Activated CD4-positive, alpha-beta T cell treated with anti-CD3 and anti-CD28 coated beads for 36 hours (primary cell): ENCODE data around the gene PPP6C. TPM values are rescaled to one million over a fixed set of nuclear protein-coding genes. Genes with fewer than 3 reads are reported as not detected.
"Not testable (repeated sequence)": the region's sequence is repeated elsewhere in the genome, so short reads cannot be mapped to it uniquely, and the experiment has no call there.

Source experiments
- ATAC-seq: fragments of 200-7000 bp; cut with Tn5 transposase; one replicate; pipeline ENCODE4 v1.10.0; 2021; ENCODE audit warnings: mild to moderate bottlenecking, moderate library complexity
- CTCF ChIA-PET: fragments of 350-600 bp; sonication (Branson Sonifier 250); formaldehyde crosslinking; loops from one replicate; lab custom pipeline; 2021; ENCODE audit warnings: antibody characterized with exemption; lab: Charles Lee
- POLR2A ChIA-PET: fragments of 350-600 bp; sonication (Branson Sonifier 250); formaldehyde crosslinking; loops from one replicate; lab custom pipeline; 2021; ENCODE audit warnings: antibody characterized with exemption, inconsistent platforms; lab: Charles Lee
- DNase-seq: peaks from one replicate; pipeline ENCODE4 v3.0.0-alpha.2; 2020
- H3K27ac Mint-ChIP-seq: one replicate; pipeline ENCODE4 v1.8.0; 2021; ENCODE audit warnings: mixed read lengths
- H3K27me3 Mint-ChIP-seq: one replicate; pipeline ENCODE4 v1.8.0; 2021; ENCODE audit warnings: mixed read lengths
- H3K36me3 Mint-ChIP-seq: one replicate; pipeline ENCODE4 v1.8.0; 2021; ENCODE audit warnings: low read depth, mixed read lengths
- H3K4me1 Mint-ChIP-seq: one replicate; pipeline ENCODE4 v1.8.0; 2021; ENCODE audit warnings: mixed read lengths
- H3K4me3 Mint-ChIP-seq: one replicate; pipeline ENCODE4 v1.8.0; 2021; ENCODE audit warnings: mild to moderate bottlenecking, moderate library complexity, mixed read lengths
- H3K9me3 Mint-ChIP-seq: one replicate; pipeline ENCODE4 v1.8.0; 2021; ENCODE audit warnings: low read depth, mixed read lengths
- intact Hi-C, 2 experiments: fragments of 100-400 bp; cut with DNase I in 1 of 2; cut with micrococcal nuclease in 1 of 2; formaldehyde crosslinking; loops; one replicate each; pipeline versions ENCODE4 v1.14.2 to v1.15.1; 2022 to 2024; cut with DNase I, micrococcal nuclease
- total RNA-seq, 2 experiments: library from RNA; stranded (reverse); gene quantifications; one replicate each; pipeline ENCODE4 v1.2.3, GENCODE V29; 2021

Gene PPP6C
- total RNA-seq: 10 to 100 TPM; 35.1 to 47.3 TPM

- Mint-ChIP-seq H3K27ac (peak within 1 kb of the TSS; percentile 86), H3K36me3 (peaks cover 3% of the 10 kb centered on the region), H3K4me3 (peak within 1 kb of the TSS; percentile 83), H3K4me1 (peaks cover 69% of the 10 kb centered on the region), H3K9me3 (no peaks in the 10 kb centered on the region), H3K27me3 (no peaks in the 10 kb centered on the region)
- ChIA-PET CTCF (interaction anchor here (0.9 to 1.3 kb wide), 4 partner anchors 9 to 336 kb away, joined by 3 to 6 read pairs (median 4); partner anchors contain the start of gene WDR38), POLR2A (interaction anchor here (0.6 to 0.9 kb wide), 2 partner anchors 49 to 62 kb away, joined by 3 to 4 read pairs; no protein-coding TSS in a partner anchor)
- intact Hi-C loops: loop anchor here (1.0 to 5.0 kb wide), 11 partner anchors 11 to 418 kb away; partner anchors contain the start of genes ARPC5L (in 2 of the 2), GOLGA1 (in 2 of the 2), HSPA5 (in 2 of the 2) and RABEPK (in 2 of the 2)
- ATAC-seq (peak; percentile 96), DNase-seq (peak; percentile 99)
Observed at GRCh38 chr9:125189361-125190289, at the start of gene PPP6C. TSS of gene PPP6C (minus strand) at chr9:125189803. CDS start at chr9:125189718, 85 bp downstream.

GRCh38 chr9:125238915-125239446 lies 49.4 kb upstream of the PPP6C start:
- no peak for DNase-seq
- H3K36me3 Mint-ChIP-seq: peaks cover 73% of the 10 kb centered on the region
- ChIA-PET POLR2A (interaction anchor here (0.6 to 1.1 kb wide), 5 partner anchors 21 to 377 kb away, joined by 3 to 4 read pairs (median 4); no protein-coding TSS in a partner anchor), CTCF (interaction anchor here (1.1 kb wide), 1 partner anchor 21 kb away, joined by 3 read pairs; no protein-coding TSS in a partner anchor)
- peaks cover 59% of the 10 kb centered on the region for H3K4me1 Mint-ChIP-seq
- H3K27me3 Mint-ChIP-seq: no peaks in the 10 kb centered on the region
- intact Hi-C loops: no loop called here
- peak overlapping the region; percentile 75 for H3K27ac Mint-ChIP-seq
- no peak for ATAC-seq
- H3K4me3 Mint-ChIP-seq: peak overlapping the region; percentile 90
- H3K9me3 Mint-ChIP-seq: no peaks in the 10 kb centered on the region

GRCh38 chr9:125238127-125238914 lies 48.7 kb upstream of the PPP6C start:
- Mint-ChIP-seq H3K27me3 (no peaks in the 10 kb centered on the region), H3K4me1 (peaks cover 52% of the 10 kb centered on the region), H3K4me3 (peak overlapping the region; percentile 90), H3K27ac (peak overlapping the region; percentile 75), H3K9me3 (no peaks in the 10 kb centered on the region), H3K36me3 (peaks cover 77% of the 10 kb centered on the region)
- DNase-seq (no peak), ATAC-seq (no peak)
- intact Hi-C loops: no loop called here
- CTCF ChIA-PET: interaction anchor here (1.1 kb wide), 1 partner anchor 21 kb away, joined by 3 read pairs; no protein-coding TSS in a partner anchor
- POLR2A ChIA-PET: interaction anchor here (0.7 to 1.1 kb wide), 5 partner anchors 22 to 1215 kb away, joined by 3 to 4 read pairs (median 4); no protein-coding TSS in a partner anchor

- POLR2A ChIA-PET: interaction anchor here (0.6 to 0.7 kb wide), 4 partner anchors 41 to 376 kb away, joined by 3 to 5 read pairs (median 4); no protein-coding TSS in a partner anchor
- not testable (repeated sequence) for H3K27me3 Mint-ChIP-seq
Observed at GRCh38 chr9:125236520-125237159, 47.0 kb upstream of the PPP6C start.

GRCh38 chr9:125235804-125236519 lies 46.4 kb upstream of the PPP6C start:
- intact Hi-C loops: no loop called here
- Mint-ChIP-seq H3K9me3 (no peaks in the 10 kb centered on the region), H3K36me3 (peaks cover 71% of the 10 kb centered on the region), H3K27ac (peak overlapping the region; percentile 75), H3K4me1 (peaks cover 43% of the 10 kb centered on the region), H3K27me3 (no peaks in the 10 kb centered on the region), H3K4me3 (peak overlapping the region; percentile 90)
- ChIA-PET CTCF (interaction anchor here (0.7 kb wide), 1 partner anchor 71 kb away, joined by 5 read pairs; no protein-coding TSS in a partner anchor), POLR2A (interaction anchor here (0.6 to 0.7 kb wide), 2 partner anchors 41 to 375 kb away, joined by 5 read pairs; no protein-coding TSS in a partner anchor)
- DNase-seq: no peak
- no peak for ATAC-seq

More at GRCh38 chr9:125236520-125237159, 47.0 kb upstream of the PPP6C start:
- Mint-ChIP-seq H3K36me3 (peaks cover 76% of the 10 kb centered on the region), H3K27ac (peak overlapping the region; percentile 75), H3K4me1 (peaks cover 43% of the 10 kb centered on the region), H3K4me3 (peak overlapping the region; percentile 90)
- DNase-seq, ATAC-seq, H3K9me3 Mint-ChIP-seq, intact Hi-C loops: not testable (repeated sequence)
- CTCF ChIA-PET: interaction anchor here (0.7 kb wide), 1 partner anchor 71 kb away, joined by 5 read pairs; no protein-coding TSS in a partner anchor

GRCh38 chr9:125234099-125234498 lies 44.5 kb upstream of the PPP6C start:
- H3K36me3 Mint-ChIP-seq: peaks cover 63% of the 10 kb centered on the region
- DNase-seq, H3K9me3 Mint-ChIP-seq, ATAC-seq, H3K27me3 Mint-ChIP-seq, intact Hi-C loops, H3K4me3 Mint-ChIP-seq, H3K27ac Mint-ChIP-seq: not testable (repeated sequence)
- ChIA-PET POLR2A (interaction anchor here (0.7 to 0.8 kb wide), 2 partner anchors 86 to 136 kb away, joined by 3 to 4 read pairs; no protein-coding TSS in a partner anchor), CTCF (interaction anchor here (0.7 to 0.9 kb wide), 2 partner anchors 10 to 144 kb away, joined by 4 read pairs; no protein-coding TSS in a partner anchor)
- peaks cover 39% of the 10 kb centered on the region for H3K4me1 Mint-ChIP-seq

- intact Hi-C loops: no loop called here
- Mint-ChIP-seq H3K9me3 (no peaks in the 10 kb centered on the region), H3K4me3 (no peak overlapping the region), H3K27me3 (no peaks in the 10 kb centered on the region), H3K36me3 (peaks cover 59% of the 10 kb centered on the region), H3K27ac (no peak overlapping the region), H3K4me1 (peaks cover 34% of the 10 kb centered on the region)
- POLR2A ChIA-PET: interaction anchor here (0.8 kb wide), 1 partner anchor 136 kb away, joined by 3 read pairs; no protein-coding TSS in a partner anchor
- ATAC-seq (peak; percentile 52), DNase-seq (no peak)
- CTCF ChIA-PET: interaction anchor here (0.7 to 0.9 kb wide), 2 partner anchors 9 to 144 kb away, joined by 4 read pairs; no protein-coding TSS in a partner anchor
Observed at GRCh38 chr9:125233678-125234077, 44.1 kb upstream of the PPP6C start.

- no peak overlapping the region for H3K4me3 Mint-ChIP-seq
- POLR2A ChIA-PET: no interaction called here
- no peak overlapping the region for H3K27ac Mint-ChIP-seq
- intact Hi-C loops: no loop called here
- H3K4me1 Mint-ChIP-seq: no peaks in the 10 kb centered on the region
- H3K36me3 Mint-ChIP-seq: peaks cover 23% of the 10 kb centered on the region
- ATAC-seq (no peak), DNase-seq (no peak)
- no peaks in the 10 kb centered on the region for H3K27me3 Mint-ChIP-seq
- H3K9me3 Mint-ChIP-seq: no peaks in the 10 kb centered on the region
- CTCF ChIA-PET: interaction anchor here (0.6 kb wide), 1 partner anchor 80 kb away, joined by 7 read pairs; no protein-coding TSS in a partner anchor
Observed at GRCh38 chr9:125227761-125228160, 38.2 kb upstream of the PPP6C start.

- intact Hi-C loops, H3K27me3 Mint-ChIP-seq, H3K27ac Mint-ChIP-seq, H3K9me3 Mint-ChIP-seq, H3K4me1 Mint-ChIP-seq, ATAC-seq, H3K4me3 Mint-ChIP-seq, DNase-seq: not testable (repeated sequence)
- CTCF ChIA-PET: interaction anchor here (1.1 kb wide), 1 partner anchor 9 kb away, joined by 4 read pairs; no protein-coding TSS in a partner anchor
- peaks cover 27% of the 10 kb centered on the region for H3K36me3 Mint-ChIP-seq
- POLR2A ChIA-PET: interaction anchor here (0.7 kb wide), 1 partner anchor 332 kb away, joined by 3 read pairs; no protein-coding TSS in a partner anchor
Observed at GRCh38 chr9:125224858-125225257, 35.3 kb upstream of the PPP6C start.
